ENCODE results near the gene CASS4. TPM values are rescaled to one million over a fixed set of nuclear protein-coding genes. Genes with fewer than 3 reads are reported as not detected.
A peak's percentile ranks its signal among the peaks of the same experiment; 100 is the strongest.

The CASS4 gene
- total RNA-seq, 3 donors from 2014 or later: 0.61 to 1.0 (median 0.77) TPM

- no peak overlapping the region for H3K4me3 ChIP-seq
- intact Hi-C loops (cut with DNase I, micrococcal nuclease): no loop called here
- H3K36me3 ChIP-seq (ENCODE audit: low read depth): no peaks in the 10 kb centered on the region
- TF ChIP-seq CTCF (IDR thresholded peaks at IDR 0.05): no peak
- DNase-seq (no peak), ATAC-seq (no peak)
- H3K9me3 ChIP-seq: no peaks in the 10 kb centered on the region
- no peaks in the 10 kb centered on the region for H3K4me1 ChIP-seq (ENCODE audit: low read depth)
These were observed 9.1 kb downstream of the CASS4 start for GRCh38 chr20:56420940-56421688.

- Histone ChIP-seq H3K4me3 (no peak overlapping the region), H3K4me1 (ENCODE audit: low read depth) (no peaks in the 10 kb centered on the region), H3K9me3 (no peaks in the 10 kb centered on the region), H3K36me3 (ENCODE audit: low read depth) (no peaks in the 10 kb centered on the region)
- no peak for TF ChIP-seq CTCF (IDR thresholded peaks at IDR 0.05)
- intact Hi-C loops (cut with DNase I, micrococcal nuclease): no loop called here
- DNase-seq (no peak), ATAC-seq (peak; percentile 38)
These were observed 10.2 kb downstream of the CASS4 start for GRCh38 chr20:56422076-56422823.

DNA sequence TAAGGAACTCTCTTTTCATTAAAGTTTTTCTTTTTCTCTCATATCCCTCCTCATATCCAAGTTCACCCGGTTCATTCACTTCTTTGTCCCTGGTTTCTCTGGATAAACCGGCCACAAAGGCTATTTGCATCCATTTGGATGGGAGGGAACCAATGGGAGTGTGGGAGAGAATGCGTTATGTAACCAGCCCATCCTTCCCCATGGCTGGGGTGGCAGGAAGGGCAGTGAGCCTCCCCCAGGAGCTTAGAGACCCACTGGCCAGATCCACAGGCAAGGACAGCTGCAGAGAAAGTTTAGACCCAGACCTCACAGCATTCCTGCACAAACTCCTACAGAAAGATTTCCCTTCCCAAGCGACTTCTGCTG, 10.7 kb downstream of the CASS4 start:
- Histone ChIP-seq H3K4me1 (ENCODE audit: low read depth) (no peaks in the 10 kb centered on the region), H3K9me3 (no peaks in the 10 kb centered on the region)
- intact Hi-C loops (cut with DNase I, micrococcal nuclease): no loop called here

DNA sequence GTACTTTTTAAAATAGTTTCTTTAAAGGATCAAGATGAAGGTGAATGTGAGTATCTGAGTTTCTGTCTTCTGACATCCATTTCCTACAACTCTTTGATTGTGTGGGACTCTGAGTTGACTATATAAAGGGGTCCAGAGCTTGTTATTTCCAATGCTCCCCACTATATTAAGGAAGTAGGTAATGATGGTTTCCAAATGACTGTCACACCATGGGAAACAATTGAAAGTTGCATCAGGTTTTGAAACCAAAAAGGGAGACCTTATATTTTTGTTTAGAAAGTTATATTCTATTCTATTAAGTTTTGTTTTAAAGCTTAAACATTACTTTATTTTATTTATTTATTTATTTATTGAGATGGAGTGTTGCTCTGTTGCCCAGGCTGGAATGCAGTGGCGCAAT, 11.2 kb downstream of the CASS4 start:
- Histone ChIP-seq H3K9me3 (no peaks in the 10 kb centered on the region), H3K36me3 (ENCODE audit: low read depth) (no peaks in the 10 kb centered on the region), H3K4me3 (no peak overlapping the region), H3K4me1 (ENCODE audit: low read depth) (no peaks in the 10 kb centered on the region)
- no peak for TF ChIP-seq CTCF (IDR thresholded peaks at IDR 0.05)
- ATAC-seq (no peak), DNase-seq (no peak)
- intact Hi-C loops (cut with DNase I, micrococcal nuclease): no loop called here

More for the DNA sequence above, 10.7 kb downstream of the CASS4 start:
- H3K4me3 ChIP-seq: no peak overlapping the region
- DNase-seq (no peak), ATAC-seq (no peak)
- no peaks in the 10 kb centered on the region for H3K36me3 ChIP-seq (ENCODE audit: low read depth)
- TF ChIP-seq CTCF (IDR thresholded peaks at IDR 0.05): no peak

GRCh38 chr20:56423886-56424285, 11.8 kb downstream of the CASS4 start:
- no peak for TF ChIP-seq CTCF (IDR thresholded peaks at IDR 0.05)
- ATAC-seq (no peak), DNase-seq (no peak)
- H3K4me3 ChIP-seq: no peak overlapping the region
- intact Hi-C loops (cut with DNase I, micrococcal nuclease): no loop called here
- H3K9me3 ChIP-seq: no peaks in the 10 kb centered on the region
- H3K36me3 ChIP-seq (ENCODE audit: low read depth): no peaks in the 10 kb centered on the region
- H3K4me1 ChIP-seq (ENCODE audit: low read depth): no peaks in the 10 kb centered on the region
